Astrocyte of the cerebellum (primary cell): ENCODE results near the gene DAB2.

ENCODE experiments used
- DNase-seq: peaks from one replicate; pipeline ENCODE4 v3.0.0-alpha.2; 2011; ENCODE audit warnings: low read depth
- H3K4me3 ChIP-seq: 2 replicates; pipeline ENCODE4 v1.5.1; 2011; ENCODE audit warnings: mild to moderate bottlenecking, low read depth, low read length, moderate library complexity
- CTCF ChIP-seq: IDR thresholded peaks from 2 replicates; pipeline ENCODE4 v1.5.1; 2012; ENCODE audit warnings: low read length, low read depth, moderate library complexity, mild to moderate bottlenecking; ENCODE audit errors: missing control alignments
- in situ Hi-C: cut with HindIII; loops from 2 replicates; pipeline ENCODE4 v1.10.0; 2017; ENCODE audit warnings: low sequenced_read_pairs

The DAB2 gene

GRCh38 chr5:39353717-39354399 is 70.9 kb downstream of the DAB2 start:
- H3K4me3 ChIP-seq: no peak overlapping the region
- in situ Hi-C loops: no loop called here
- no peak for DNase-seq
- no peak for TF ChIP-seq CTCF

DNA sequence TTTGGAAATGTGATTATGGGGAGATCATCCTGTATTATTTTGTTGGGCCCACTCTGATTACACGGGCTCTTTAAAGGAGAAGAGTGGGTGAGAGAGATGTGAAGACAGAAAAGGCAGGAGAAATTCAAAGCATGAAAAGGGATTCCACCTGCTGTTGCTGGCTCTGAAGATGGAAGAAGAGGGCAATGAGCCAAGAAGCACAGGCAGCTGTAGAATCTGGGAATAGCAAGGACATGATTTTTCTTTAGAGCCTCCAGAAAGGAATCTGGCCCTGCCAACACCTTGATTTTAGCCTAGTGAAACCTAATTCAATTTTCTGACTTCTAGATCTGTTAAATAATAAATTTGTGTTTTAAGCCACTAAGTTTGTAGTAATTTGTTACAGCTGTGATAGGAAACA is 71.8 kb downstream of the DAB2 start:
- TF ChIP-seq CTCF: no peak
- H3K4me3 ChIP-seq: no peak overlapping the region
- in situ Hi-C loops: no loop called here
- no peak for DNase-seq

GRCh38 chr5:39352170-39352569 is 72.6 kb downstream of the DAB2 start:
- DNase-seq: no peak
- no peak overlapping the region for H3K4me3 ChIP-seq
- in situ Hi-C loops: no loop called here
- TF ChIP-seq CTCF: no peak

DNA sequence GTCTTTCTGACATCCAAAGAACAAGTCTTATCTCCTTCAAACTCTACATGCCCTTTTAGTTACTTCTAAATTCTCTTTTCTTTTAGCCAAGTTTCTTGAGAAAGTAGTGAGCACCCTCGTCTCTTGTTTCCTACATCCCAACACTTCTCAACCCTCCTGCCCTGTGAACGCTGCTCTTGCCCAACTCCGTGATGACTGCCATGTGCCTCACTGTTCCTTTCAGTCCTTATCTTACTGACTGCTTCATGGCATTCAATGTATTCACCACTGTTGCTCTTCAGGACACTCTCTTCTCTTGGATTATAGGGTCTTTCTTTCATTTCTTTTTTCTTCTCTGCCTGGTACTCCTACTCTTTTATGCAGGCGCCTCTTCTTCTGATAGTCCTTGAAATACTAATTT is 75.3 kb downstream of the DAB2 start:
- in situ Hi-C loops: no loop called here
- no peak overlapping the region for H3K4me3 ChIP-seq
- TF ChIP-seq CTCF: no peak
- DNase-seq: no peak

- no peak for DNase-seq
- no peak for TF ChIP-seq CTCF
- in situ Hi-C loops: no loop called here
- no peak overlapping the region for H3K4me3 ChIP-seq
Observed at GRCh38 chr5:39342460-39342859, 82.3 kb downstream of the DAB2 start.

GRCh38 chr5:39341896-39342295 is 82.9 kb downstream of the DAB2 start:
- in situ Hi-C loops: no loop called here
- no peak for TF ChIP-seq CTCF
- DNase-seq: no peak

GRCh38 chr5:39340506-39340905 is 84.3 kb downstream of the DAB2 start:
- no peak for TF ChIP-seq CTCF
- H3K4me3 ChIP-seq: no peak overlapping the region
- in situ Hi-C loops: no loop called here
- no peak for DNase-seq

More at GRCh38 chr5:39341896-39342295, 82.9 kb downstream of the DAB2 start:
- no peak overlapping the region for H3K4me3 ChIP-seq
